GM19035 (cell line): ENCODE data around the gene PCDHA10.
"Not testable (repeated sequence)": the region's sequence is repeated elsewhere in the genome, so short reads cannot be mapped to it uniquely, and the experiment has no call there.

Experiments
- ATAC-seq: cut with Tn5 transposase; IDR thresholded peaks from one replicate; pipeline ENCODE4 v1.9.1; 2021; ENCODE audit not compliant: unreplicated experiment

Gene PCDHA10, protein sequence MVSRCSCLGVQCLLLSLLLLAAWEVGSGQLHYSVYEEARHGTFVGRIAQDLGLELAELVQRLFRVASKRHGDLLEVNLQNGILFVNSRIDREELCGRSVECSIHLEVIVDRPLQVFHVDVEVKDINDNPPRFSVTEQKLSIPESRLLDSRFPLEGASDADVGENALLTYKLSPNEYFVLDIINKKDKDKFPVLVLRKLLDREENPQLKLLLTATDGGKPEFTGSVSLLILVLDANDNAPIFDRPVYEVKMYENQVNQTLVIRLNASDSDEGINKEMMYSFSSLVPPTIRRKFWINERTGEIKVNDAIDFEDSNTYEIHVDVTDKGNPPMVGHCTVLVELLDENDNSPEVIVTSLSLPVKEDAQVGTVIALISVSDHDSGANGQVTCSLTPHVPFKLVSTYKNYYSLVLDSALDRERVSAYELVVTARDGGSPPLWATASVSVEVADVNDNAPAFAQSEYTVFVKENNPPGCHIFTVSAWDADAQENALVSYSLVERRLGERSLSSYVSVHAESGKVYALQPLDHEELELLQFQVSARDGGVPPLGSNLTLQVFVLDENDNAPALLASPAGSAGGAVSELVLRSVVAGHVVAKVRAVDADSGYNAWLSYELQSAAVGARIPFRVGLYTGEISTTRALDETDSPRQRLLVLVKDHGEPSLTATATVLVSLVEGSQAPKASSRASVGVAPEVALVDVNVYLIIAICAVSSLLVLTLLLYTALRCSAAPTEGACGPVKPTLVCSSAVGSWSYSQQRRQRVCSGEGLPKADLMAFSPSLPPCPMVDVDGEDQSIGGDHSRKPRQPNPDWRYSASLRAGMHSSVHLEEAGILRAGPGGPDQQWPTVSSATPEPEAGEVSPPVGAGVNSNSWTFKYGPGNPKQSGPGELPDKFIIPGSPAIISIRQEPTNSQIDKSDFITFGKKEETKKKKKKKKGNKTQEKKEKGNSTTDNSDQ

DNA sequence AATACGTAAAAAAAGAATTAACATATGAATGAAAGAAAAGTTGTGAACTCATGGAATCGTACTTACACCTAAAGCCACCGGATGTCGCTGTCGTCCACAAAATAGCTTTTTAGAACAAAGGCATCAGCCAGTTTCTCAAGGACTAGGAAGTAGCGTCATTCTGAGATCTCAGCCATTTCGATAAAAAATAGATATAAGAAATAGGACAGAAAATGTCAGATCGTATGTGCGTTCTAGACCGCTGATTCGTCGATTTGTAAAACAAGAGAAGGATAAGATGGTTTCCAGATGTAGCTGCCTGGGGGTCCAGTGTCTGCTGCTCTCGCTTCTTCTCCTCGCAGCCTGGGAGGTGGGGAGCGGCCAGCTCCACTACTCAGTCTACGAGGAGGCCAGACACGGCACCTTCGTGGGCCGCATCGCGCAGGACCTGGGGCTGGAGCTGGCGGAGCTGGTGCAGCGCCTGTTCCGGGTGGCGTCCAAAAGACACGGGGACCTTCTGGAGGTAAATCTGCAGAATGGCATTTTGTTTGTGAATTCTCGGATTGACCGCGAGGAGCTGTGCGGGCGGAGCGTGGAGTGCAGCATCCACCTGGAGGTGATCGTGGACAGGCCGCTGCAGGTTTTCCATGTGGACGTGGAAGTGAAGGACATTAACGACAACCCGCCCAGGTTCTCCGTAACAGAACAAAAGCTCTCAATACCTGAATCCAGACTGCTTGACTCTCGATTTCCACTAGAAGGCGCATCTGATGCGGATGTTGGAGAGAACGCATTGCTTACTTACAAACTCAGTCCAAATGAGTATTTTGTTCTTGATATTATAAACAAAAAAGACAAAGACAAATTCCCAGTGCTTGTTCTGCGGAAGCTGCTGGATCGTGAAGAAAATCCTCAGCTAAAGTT is at the start of gene PCDHA10:
Gene PCDHA10 (plus strand): TSS at position 126 of the 903 bp plus-strand sequence. CDS start 152 bp downstream, at position 278.
- no peak for ATAC-seq

DNA sequence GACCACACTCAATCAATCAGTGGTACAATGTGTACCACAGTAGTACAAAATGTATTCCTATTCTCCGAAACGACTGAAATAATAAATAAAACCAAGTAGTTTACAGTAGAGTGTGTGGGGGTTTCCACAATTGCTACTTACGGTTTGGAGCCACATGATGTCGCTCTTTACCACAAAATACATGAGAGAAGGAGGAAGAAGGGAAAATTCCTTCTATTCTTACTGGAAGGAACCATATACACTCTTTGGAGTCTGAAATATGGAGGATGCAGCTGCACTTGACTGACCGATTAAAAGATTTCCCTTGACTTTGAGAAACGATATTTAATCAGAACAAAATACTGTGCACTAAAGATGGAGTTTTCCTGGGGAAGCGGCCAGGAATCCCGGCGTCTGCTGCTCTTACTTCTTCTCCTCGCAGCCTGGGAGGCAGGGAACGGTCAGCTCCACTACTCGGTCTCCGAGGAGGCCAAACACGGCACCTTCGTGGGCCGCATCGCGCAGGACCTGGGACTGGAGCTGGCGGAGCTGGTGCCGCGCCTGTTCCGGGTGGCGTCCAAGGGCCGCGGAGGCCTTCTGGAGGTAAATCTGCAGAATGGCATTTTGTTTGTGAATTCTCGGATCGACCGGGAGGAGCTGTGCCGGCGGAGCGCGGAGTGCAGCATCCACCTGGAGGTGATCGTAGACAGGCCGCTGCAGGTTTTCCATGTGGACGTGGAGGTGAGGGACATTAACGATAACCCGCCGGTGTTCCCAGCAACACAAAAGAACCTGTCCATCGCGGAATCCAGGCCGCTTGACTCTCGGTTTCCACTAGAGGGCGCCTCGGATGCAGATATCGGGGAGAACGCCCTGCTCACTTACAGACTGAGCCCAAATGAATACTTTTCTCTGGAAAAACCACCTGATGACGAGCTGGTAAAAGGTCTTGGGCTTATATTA is 48.6 kb upstream of the PCDHA10 start, which contains the start of gene PCDHA4:
Gene PCDHA4 (plus strand): TSS at position 235 of the 942 bp plus-strand sequence.
- ATAC-seq, result no peak

DNA sequence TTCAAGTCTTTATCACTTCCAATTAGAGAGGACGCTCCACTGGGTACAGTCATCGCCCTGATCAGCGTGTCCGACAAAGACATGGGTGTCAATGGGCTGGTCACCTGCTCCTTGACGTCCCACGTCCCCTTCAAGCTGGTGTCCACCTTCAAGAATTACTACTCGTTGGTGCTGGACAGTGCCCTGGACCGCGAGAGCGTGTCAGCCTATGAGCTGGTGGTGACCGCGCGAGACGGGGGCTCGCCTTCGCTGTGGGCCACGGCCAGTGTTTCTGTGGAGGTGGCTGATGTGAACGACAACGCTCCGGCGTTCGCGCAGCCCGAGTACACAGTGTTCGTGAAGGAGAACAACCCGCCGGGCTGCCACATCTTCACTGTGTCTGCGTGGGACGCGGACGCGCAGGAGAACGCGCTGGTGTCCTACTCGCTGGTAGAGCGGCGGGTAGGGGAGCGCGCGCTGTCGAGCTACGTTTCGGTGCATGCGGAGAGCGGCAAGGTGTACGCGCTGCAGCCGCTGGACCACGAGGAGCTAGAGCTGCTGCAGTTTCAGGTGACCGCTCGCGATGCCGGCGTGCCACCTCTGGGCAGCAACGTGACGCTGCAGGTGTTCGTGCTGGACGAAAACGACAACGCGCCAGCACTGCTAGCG is 47.3 kb upstream of the PCDHA10 start:
- ATAC-seq, result not testable (repeated sequence)

DNA sequence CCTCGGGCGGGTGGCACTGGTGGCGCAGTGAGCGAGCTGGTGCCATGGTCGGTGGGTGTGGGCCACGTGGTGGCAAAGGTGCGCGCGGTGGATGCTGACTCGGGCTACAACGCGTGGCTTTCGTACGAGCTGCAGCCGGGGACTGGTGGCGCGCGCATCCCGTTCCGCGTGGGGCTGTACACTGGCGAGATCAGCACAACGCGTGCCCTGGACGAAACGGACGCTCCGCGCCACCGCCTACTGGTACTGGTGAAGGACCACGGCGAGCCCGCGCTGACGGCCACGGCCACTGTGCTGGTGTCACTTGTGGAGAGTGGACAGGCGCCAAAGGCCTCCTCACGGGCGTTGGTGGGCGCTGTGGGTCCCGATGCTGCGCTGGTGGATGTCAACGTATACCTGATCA is 46.8 kb upstream of the PCDHA10 start:
- no peak for ATAC-seq

DNA sequence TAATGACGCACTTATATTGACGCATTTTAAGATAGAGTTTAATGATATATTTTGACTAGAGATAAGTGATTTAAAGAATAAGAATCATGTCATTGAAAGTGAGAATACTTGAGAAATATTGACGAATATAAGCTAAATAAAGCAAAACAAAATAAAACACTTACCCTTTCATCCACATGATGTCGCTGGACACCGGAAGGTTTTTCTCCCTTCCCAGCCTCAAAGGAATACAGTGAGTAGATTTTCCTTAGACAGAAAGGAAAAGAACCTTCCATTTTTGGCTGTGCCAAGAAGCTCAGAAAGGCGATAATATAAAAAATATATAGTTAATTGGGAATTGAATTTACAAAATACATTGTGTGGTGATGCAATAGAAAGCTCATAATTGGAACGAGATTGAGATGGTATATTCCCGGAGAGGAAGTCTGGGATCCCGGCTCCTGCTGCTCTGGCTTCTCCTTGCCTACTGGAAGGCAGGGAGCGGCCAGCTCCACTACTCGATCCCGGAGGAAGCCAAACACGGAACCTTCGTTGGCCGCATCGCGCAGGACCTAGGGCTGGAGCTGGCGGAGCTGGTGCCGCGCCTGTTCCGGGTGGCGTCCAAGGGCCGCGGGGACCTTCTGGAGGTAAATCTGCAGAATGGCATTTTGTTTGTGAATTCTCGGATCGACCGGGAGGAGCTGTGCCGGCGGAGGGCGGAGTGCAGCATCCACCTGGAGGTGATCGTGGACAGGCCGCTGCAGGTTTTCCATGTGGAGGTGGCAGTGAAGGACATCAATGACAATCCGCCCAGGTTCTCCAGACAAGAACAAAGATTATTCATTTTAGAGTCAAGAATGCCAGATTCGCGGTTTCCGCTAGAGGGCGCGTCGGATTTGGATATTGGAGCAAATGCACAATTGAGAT is 34.1 kb upstream of the PCDHA10 start, which contains the start of gene PCDHA5:
Gene PCDHA5 (plus strand): TSS at position 239 of the 906 bp plus-strand sequence.
- ATAC-seq, result no peak

DNA sequence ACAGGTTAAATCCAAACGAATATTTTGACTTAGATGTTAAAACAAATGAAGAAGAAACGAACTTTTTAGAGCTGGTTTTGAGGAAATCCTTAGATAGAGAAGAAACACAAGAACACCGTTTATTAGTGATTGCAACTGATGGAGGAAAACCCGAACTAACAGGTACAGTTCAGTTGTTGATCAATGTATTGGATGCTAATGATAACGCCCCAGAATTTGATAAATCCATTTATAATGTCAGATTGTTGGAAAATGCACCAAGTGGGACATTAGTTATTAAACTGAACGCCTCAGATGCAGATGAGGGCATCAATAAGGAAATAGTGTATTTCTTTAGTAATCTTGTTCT is 33.4 kb upstream of the PCDHA10 start:
- ATAC-seq, result no peak

DNA sequence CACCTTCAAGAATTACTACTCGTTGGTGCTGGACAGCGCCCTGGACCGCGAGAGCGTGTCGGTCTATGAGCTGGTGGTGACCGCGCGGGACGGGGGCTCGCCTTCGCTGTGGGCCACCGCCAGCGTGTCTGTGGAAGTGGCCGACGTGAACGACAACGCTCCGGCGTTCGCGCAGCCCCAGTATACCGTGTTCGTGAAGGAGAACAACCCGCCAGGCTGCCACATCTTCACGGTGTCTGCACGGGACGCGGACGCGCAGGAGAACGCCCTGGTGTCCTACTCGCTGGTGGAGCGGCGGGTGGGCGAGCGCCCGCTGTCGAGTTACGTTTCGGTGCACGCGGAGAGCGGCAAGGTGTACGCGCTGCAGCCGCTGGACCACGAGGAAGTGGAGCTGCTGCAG is 32.7 kb upstream of the PCDHA10 start:
- not testable (repeated sequence) for ATAC-seq

DNA sequence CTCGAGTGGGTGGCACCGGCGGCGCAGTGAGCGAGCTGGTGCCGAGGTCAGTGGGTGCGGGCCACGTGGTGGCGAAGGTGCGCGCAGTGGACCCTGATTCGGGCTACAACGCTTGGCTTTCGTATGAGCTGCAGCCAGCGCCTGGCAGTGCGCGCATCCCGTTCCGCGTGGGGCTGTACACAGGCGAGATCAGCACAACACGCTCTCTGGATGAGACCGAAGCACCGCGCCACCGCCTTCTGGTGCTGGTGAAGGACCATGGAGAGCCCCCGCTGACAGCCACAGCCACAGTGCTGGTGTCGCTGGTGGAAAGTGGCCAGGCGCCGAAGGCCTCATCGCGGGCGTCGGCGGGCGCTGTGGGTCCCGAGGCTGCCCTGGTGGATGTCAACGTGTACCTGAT is 32.2 kb upstream of the PCDHA10 start:
- ATAC-seq, result no peak

DNA sequence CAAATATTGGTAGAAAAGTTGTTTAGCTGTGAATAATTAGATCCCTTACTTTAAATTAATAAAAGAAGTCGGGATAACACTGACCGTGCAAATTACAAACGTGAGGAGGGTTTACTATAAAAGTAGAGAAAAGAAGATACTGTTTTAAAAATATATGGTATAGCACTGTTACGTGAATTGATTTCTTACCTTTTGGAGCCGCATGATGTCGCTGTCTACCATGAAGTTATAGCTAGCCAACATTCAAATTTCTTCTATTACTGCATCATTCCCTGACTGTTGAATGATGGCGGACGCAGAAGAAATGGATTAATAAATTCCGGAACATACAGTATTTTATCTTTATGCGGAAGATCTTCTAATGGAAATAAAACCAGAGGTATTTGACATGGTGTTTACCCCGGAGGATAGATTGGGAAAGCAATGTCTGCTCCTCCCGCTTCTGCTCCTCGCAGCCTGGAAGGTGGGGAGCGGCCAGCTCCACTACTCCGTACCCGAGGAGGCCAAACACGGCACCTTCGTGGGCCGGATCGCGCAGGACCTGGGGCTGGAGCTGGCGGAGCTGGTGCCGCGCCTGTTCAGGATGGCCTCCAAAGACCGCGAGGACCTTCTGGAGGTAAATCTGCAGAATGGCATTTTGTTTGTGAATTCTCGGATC is 27.9 kb upstream of the PCDHA10 start, which contains the start of gene PCDHA6:
Gene PCDHA6 (plus strand): TSS at position 257 of the 658 bp plus-strand sequence. CDS start 132 bp downstream, at position 389.
- ATAC-seq, result no peak

DNA sequence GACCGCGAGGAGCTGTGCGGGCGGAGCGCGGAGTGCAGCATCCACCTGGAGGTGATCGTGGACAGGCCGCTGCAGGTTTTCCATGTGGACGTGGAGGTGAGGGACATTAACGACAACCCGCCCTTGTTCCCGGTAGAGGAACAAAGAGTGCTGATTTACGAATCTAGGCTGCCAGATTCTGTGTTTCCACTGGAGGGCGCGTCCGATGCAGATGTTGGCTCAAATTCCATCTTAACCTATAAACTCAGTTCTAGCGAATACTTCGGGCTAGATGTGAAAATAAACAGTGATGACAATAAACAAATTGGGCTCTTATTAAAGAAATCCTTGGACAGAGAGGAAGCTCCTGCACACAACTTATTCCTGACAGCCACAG is 27.3 kb upstream of the PCDHA10 start:
- ATAC-seq, result no peak

DNA sequence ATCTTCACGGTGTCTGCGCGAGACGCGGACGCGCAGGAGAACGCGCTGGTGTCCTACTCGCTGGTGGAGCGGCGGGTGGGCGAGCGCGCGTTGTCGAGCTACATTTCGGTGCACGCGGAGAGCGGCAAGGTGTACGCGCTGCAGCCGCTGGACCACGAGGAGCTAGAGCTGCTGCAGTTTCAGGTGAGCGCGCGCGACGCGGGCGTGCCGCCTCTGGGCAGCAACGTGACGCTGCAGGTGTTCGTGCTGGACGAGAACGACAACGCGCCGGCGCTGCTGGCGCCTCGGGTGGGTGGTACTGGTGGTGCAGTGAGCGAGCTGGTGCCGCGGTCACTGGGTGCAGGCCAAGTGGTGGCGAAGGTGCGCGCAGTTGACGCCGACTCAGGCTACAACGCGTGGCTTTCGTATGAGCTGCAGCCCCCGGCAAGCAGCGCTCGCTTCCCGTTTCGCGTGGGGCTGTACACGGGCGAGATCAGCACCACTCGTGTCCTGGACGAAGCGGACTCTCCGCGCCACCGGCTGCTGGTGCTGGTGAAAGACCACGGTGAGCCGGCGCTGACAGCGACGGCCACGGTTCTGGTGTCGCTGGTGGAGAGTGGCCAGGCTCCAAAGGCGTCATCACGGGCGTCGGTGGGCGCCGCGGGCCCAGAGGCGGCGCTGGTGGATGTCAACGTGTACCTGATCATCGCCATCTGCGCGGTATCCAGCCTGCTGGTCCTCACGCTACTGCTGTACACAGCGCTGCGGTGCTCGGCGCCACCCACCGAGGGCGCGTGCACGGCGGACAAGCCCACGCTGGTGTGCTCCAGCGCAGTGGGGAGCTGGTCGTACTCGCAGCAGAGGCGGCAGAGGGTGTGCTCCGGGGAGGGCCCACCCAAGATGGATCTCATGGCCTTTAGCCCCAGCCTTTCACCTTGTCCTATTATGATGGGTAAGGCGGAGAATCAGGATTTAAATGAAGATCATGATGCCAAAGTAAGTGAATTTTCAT is 25.9 kb upstream of the PCDHA10 start:
- not testable (repeated sequence) for ATAC-seq

DNA sequence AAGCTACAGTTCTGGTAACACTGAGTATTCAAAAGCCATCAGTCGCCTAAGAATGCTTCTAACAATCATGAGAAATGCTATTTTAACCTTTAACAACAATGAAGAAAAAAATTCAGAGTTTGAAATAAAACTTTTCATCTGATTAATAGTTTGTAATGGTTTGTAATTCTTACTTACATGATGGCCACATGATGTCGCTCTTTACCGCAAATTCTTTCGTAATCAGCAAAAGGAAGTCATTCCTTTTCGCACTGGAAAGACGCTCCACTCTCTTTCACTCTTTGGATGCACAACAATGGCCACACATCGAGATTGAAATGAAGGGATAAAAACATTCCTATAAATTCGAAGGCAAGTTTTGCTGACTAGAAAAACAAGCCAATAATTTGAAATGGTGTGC is 21.7 kb upstream of the PCDHA10 start, which contains the start of gene PCDHA7:
Gene PCDHA7 (plus strand): TSS at position 277 of the 400 bp plus-strand sequence. CDS start 115 bp downstream, at position 392.
- no peak for ATAC-seq

DNA sequence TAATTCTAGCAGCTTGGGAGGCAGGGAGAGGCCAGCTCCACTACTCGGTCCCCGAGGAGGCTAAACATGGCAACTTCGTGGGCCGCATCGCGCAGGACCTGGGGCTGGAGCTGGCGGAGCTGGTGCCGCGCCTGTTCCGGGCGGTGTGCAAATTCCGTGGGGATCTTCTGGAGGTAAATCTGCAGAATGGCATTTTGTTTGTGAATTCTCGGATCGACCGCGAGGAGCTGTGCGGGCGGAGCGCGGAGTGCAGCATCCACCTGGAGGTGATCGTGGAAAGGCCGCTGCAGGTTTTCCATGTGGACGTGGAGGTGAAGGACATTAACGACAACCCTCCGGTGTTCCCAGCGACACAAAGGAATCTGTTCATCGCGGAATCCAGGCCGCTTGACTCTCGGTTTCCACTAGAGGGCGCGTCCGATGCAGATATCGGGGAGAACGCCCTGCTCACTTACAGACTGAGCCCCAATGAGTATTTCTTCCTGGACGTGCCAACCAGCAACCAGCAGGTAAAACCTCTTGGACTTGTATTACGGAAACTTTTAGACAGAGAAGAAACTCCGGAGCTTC is 21.2 kb upstream of the PCDHA10 start:
- not testable (repeated sequence) for ATAC-seq

DNA sequence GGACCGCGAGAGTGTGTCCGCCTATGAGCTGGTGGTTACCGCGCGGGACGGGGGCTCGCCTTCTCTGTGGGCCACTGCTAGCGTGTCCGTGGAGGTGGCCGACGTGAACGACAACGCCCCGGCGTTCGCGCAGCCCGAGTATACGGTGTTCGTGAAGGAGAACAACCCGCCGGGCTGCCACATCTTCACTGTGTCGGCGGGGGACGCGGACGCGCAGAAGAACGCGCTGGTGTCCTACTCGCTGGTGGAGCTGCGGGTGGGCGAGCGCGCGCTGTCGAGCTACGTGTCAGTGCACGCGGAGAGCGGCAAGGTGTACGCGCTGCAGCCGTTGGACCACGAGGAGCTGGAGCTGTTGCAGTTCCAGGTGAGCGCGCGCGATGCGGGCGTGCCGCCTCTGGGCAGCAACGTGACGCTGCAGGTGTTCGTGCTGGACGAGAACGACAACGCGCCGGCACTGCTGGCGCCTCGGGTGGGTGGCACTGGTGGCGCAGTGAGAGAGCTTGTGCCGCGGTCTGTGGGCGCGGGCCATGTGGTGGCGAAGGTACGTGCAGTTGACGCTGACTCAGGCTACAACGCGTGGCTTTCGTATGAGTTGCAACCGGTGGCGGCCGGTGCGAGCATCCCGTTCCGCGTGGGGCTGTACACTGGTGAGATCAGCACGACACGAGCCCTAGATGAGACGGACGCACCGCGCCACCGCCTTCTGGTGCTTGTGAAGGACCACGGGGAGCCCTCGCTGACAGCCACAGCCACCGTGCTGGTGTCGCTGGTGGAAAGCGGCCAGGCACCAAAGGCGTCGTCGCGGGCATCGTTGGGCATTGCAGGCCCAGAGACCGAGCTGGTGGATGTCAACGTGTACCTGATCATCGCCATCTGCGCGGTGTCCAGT is 19.8 kb upstream of the PCDHA10 start:
- no peak for ATAC-seq
